ENCODE results near the gene ROCK2. TPM values are rescaled to one million over a fixed set of nuclear protein-coding genes. Genes with fewer than 3 reads are reported as not detected.

Gene ROCK2
- total and polyA plus RNA-seq, 2 donors (not counting 1 experiment from before 2014, with no cell fraction given), result 32.0 to 58.1 TPM

GRCh38 chr2:11356764-11357163 is 12.3 kb upstream of the ROCK2 start:
- TF ChIP-seq, protein P1, sequence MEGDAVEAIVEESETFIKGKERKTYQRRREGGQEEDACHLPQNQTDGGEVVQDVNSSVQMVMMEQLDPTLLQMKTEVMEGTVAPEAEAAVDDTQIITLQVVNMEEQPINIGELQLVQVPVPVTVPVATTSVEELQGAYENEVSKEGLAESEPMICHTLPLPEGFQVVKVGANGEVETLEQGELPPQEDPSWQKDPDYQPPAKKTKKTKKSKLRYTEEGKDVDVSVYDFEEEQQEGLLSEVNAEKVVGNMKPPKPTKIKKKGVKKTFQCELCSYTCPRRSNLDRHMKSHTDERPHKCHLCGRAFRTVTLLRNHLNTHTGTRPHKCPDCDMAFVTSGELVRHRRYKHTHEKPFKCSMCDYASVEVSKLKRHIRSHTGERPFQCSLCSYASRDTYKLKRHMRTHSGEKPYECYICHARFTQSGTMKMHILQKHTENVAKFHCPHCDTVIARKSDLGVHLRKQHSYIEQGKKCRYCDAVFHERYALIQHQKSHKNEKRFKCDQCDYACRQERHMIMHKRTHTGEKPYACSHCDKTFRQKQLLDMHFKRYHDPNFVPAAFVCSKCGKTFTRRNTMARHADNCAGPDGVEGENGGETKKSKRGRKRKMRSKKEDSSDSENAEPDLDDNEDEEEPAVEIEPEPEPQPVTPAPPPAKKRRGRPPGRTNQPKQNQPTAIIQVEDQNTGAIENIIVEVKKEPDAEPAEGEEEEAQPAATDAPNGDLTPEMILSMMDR (conservative IDR thresholded peaks at IDR 0.05 in 1 of 2, IDR thresholded peaks at IDR 0.05 in 1 of 2; ENCODE audit: low read depth in 1 of 2, low read length in 2 of 2), result no peak
- TF ChIP-seq EZH2 (IDR thresholded peaks at IDR 0.05; ENCODE audit: low read length, missing control alignments), result no peak
- no peak for DNase-seq (ENCODE audit: low read depth in 2 of 2)

DNA sequence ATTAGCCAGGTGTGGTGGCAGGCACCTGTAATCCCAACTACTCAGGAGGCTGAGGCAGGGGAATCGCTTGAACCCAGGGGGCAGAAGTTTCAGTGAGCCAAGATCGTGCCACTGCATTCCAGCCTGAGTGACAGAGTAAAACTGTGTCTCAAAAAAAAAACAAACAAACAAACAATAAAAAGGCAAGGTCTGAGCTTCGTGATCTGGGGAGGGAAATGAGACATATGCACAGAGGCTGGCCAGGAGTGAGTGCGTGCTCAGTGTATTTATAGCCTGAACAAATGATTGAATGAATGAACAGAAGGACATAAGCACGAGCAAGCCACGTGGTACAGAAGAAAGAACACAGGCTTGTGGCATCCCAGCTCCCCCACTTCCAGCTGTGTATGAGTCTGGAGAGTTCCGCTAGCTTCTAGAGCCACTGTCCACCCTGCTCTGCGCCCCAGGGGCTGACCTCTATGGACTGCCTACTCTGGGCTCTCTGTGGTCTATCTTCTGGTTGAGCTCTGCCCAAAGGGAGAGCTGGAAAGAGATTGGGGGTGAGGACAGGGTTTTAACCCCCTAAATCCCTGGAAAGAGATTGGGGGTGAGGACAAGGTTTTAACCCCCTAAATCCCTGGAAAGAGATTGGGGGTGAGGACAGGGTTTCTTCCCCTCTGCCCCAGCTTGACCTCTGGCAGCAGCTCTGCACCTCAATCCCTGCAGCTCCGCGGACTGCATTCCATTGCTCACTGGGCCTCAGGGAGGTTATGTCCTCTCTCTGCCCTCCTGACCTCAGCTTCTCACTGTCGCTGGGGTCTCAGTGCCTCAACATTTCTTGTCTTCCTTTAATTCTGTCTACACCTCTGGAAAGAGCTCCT is 11.0 kb upstream of the ROCK2 start:
- DNase-seq (ENCODE audit: low read depth in 2 of 2), result no peak
- Histone ChIP-seq H3K79me2 (ENCODE audit: control insufficient read depth, insufficient read depth, low read length) (no peaks in the 10 kb centered on the region), H3K27ac (ENCODE audit: insufficient read depth, low read length) (no peak overlapping the region), H3K27me3 (ENCODE audit: control insufficient read depth, insufficient read depth, low read length) (peaks cover 7% of the 10 kb centered on the region), H4K20me1 (ENCODE audit: control insufficient read depth, extremely low read depth, insufficient read depth, low read length) (no peaks in the 10 kb centered on the region), H3K4me3 (replicated peaks in 1 of 4; ENCODE audit: control extremely low read depth in 1 of 4, insufficient read depth in 1 of 4, low read depth in 3 of 4, low read length in 4 of 4) (no peak overlapping the region), H3K36me3 (ENCODE audit: control insufficient read depth, insufficient read depth, low read length) (no peaks in the 10 kb centered on the region), H2AFZ (ENCODE audit: low read length) (no peak overlapping the region), H3K9ac (ENCODE audit: insufficient read depth, low read length) (no peak overlapping the region), H3K4me2 (ENCODE audit: extremely low read depth, insufficient read depth, low read length) (no peak overlapping the region), H3K4me1 (ENCODE audit: control insufficient read depth, extremely low read depth, insufficient read depth, low read length) (peaks cover 3% of the 10 kb centered on the region), H3K9me3 (ENCODE audit: control insufficient read depth, insufficient read depth, low read depth, low read length) (no peaks in the 10 kb centered on the region)
- TF ChIP-seq, protein P1 (conservative IDR thresholded peaks at IDR 0.05 in 1 of 2, IDR thresholded peaks at IDR 0.05 in 1 of 2; ENCODE audit: low read depth in 1 of 2, low read length in 2 of 2), result no peak
- TF ChIP-seq EZH2 (IDR thresholded peaks at IDR 0.05; ENCODE audit: low read length, missing control alignments), result no peak

More at GRCh38 chr2:11356764-11357163, 12.3 kb upstream of the ROCK2 start:
- Histone ChIP-seq H3K4me1 (ENCODE audit: control insufficient read depth, extremely low read depth, insufficient read depth, low read length) (peaks cover 3% of the 10 kb centered on the region), H3K4me3 (replicated peaks in 1 of 4; ENCODE audit: control extremely low read depth in 1 of 4, insufficient read depth in 1 of 4, low read depth in 3 of 4, low read length in 4 of 4) (no peak overlapping the region), H3K9ac (ENCODE audit: insufficient read depth, low read length) (no peak overlapping the region), H3K4me2 (ENCODE audit: extremely low read depth, insufficient read depth, low read length) (no peak overlapping the region), H3K27me3 (ENCODE audit: control insufficient read depth, insufficient read depth, low read length) (peaks cover 7% of the 10 kb centered on the region), H4K20me1 (ENCODE audit: control insufficient read depth, extremely low read depth, insufficient read depth, low read length) (no peaks in the 10 kb centered on the region), H3K27ac (ENCODE audit: insufficient read depth, low read length) (no peak overlapping the region), H3K79me2 (ENCODE audit: control insufficient read depth, insufficient read depth, low read length) (no peaks in the 10 kb centered on the region), H3K36me3 (ENCODE audit: control insufficient read depth, insufficient read depth, low read length) (no peaks in the 10 kb centered on the region), H2AFZ (ENCODE audit: low read length) (no peak overlapping the region), H3K9me3 (ENCODE audit: control insufficient read depth, insufficient read depth, low read depth, low read length) (no peaks in the 10 kb centered on the region)

GRCh38 chr2:11354363-11355154 is 10.1 kb upstream of the ROCK2 start:
- Histone ChIP-seq H3K4me1 (ENCODE audit: control insufficient read depth, extremely low read depth, insufficient read depth, low read length) (peaks cover 3% of the 10 kb centered on the region), H3K27ac (ENCODE audit: insufficient read depth, low read length) (no peak overlapping the region), H3K9ac (ENCODE audit: insufficient read depth, low read length) (no peak overlapping the region), H3K9me3 (ENCODE audit: control insufficient read depth, insufficient read depth, low read depth, low read length) (no peaks in the 10 kb centered on the region), H3K4me3 (replicated peaks in 1 of 4; ENCODE audit: control extremely low read depth in 1 of 4, insufficient read depth in 1 of 4, low read depth in 3 of 4, low read length in 4 of 4) (no peak overlapping the region), H2AFZ (ENCODE audit: low read length) (no peak overlapping the region), H3K36me3 (ENCODE audit: control insufficient read depth, insufficient read depth, low read length) (no peaks in the 10 kb centered on the region), H3K79me2 (ENCODE audit: control insufficient read depth, insufficient read depth, low read length) (no peaks in the 10 kb centered on the region), H4K20me1 (ENCODE audit: control insufficient read depth, extremely low read depth, insufficient read depth, low read length) (no peaks in the 10 kb centered on the region), H3K27me3 (ENCODE audit: control insufficient read depth, insufficient read depth, low read length) (peaks cover 7% of the 10 kb centered on the region), H3K4me2 (ENCODE audit: extremely low read depth, insufficient read depth, low read length) (no peak overlapping the region)
- TF ChIP-seq, protein P1 (conservative IDR thresholded peaks at IDR 0.05 in 1 of 2, IDR thresholded peaks at IDR 0.05 in 1 of 2; ENCODE audit: low read depth in 1 of 2, low read length in 2 of 2), result no peak
- no peak for DNase-seq (ENCODE audit: low read depth in 2 of 2)
